ENCODE measurements around the gene TRPV2.

DNA sequence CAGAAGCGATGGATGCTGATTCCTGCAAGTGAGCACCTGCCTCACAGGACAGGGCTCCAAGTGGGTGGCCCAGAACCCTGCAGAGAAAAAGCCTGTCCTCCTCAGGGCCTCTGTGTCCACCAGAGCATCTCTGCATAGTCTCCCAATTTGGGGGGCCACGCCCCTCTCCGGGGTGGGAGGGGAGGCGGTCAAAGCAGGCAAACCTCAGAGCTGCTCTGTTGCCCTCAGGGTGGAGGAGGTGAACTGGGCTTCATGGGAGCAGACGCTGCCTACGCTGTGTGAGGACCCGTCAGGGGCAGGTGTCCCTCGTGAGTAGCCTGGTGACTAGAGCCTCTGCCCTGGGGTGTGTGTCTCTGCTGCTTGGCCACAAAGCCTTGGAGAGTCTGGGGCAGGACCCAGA is 19.3 kb downstream of the TRPV2 start:
- TF ChIP-seq, protein P1, sequence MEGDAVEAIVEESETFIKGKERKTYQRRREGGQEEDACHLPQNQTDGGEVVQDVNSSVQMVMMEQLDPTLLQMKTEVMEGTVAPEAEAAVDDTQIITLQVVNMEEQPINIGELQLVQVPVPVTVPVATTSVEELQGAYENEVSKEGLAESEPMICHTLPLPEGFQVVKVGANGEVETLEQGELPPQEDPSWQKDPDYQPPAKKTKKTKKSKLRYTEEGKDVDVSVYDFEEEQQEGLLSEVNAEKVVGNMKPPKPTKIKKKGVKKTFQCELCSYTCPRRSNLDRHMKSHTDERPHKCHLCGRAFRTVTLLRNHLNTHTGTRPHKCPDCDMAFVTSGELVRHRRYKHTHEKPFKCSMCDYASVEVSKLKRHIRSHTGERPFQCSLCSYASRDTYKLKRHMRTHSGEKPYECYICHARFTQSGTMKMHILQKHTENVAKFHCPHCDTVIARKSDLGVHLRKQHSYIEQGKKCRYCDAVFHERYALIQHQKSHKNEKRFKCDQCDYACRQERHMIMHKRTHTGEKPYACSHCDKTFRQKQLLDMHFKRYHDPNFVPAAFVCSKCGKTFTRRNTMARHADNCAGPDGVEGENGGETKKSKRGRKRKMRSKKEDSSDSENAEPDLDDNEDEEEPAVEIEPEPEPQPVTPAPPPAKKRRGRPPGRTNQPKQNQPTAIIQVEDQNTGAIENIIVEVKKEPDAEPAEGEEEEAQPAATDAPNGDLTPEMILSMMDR (IDR thresholded peaks at IDR 0.05; ENCODE audit: low read depth, low read length, missing input control), result no peak
- no peak for TF ChIP-seq REST (IDR thresholded peaks at IDR 0.05)
- no peak for TF ChIP-seq TAF1 (conservative IDR thresholded peaks at IDR 0.05)
- no peak for TF ChIP-seq SP1 (IDR thresholded peaks at IDR 0.05)
- TF ChIP-seq RAD21 (IDR thresholded peaks at IDR 0.05), result no peak
- TF ChIP-seq RXRA (IDR thresholded peaks at IDR 0.05), result no peak
